ENCODE measurements around the gene PLXNB2. TPM values are rescaled to one million over a fixed set of nuclear protein-coding genes. Genes with fewer than 3 reads are reported as not detected.
"Not testable (repeated sequence)": the region's sequence is repeated elsewhere in the genome, so short reads cannot be mapped to it uniquely, and the experiment has no call there.

Gene PLXNB2
- total RNA-seq, 1 donor from 2014 or later: 44.4 TPM

- FAIRE-seq: no peak
- no peak for DNase-seq (ENCODE audit: low spot score in 2 of 2)
Measured at GRCh38 chr22:50327711-50328019, 20.2 kb upstream of the PLXNB2 start.

GRCh38 chr22:50326956-50327710, 19.7 kb upstream of the PLXNB2 start, which contains the start of gene DENND6B:
TSS of gene DENND6B (minus strand) at chr22:50327012. CDS start at chr22:50326988, 24 bp downstream.
- no peak for FAIRE-seq

GRCh38 chr22:50326225-50326955, 18.9 kb upstream of the PLXNB2 start:
- FAIRE-seq (no peak), DNase-seq (ENCODE audit: low spot score in 2 of 2) (no peak)

More at GRCh38 chr22:50326956-50327710, 19.7 kb upstream of the PLXNB2 start, which contains the start of gene DENND6B:
- peak; percentile 97 for DNase-seq (ENCODE audit: low spot score in 2 of 2)

GRCh38 chr22:50325444-50326224, 18.2 kb upstream of the PLXNB2 start:
- FAIRE-seq (no peak), DNase-seq (ENCODE audit: low spot score in 2 of 2) (peak in 1 of 2 donors; percentile 32)

- DNase-seq (ENCODE audit: low spot score in 2 of 2) (no peak), FAIRE-seq (no peak)
Measured at GRCh38 chr22:50323900-50324299, 16.5 kb upstream of the PLXNB2 start.

- FAIRE-seq: not testable (repeated sequence)
Measured at GRCh38 chr22:50322382-50323104, 15.1 kb upstream of the PLXNB2 start.

GRCh38 chr22:50320671-50321325, 13.4 kb upstream of the PLXNB2 start:
- no peak for FAIRE-seq
- DNase-seq (ENCODE audit: low spot score in 2 of 2): no peak

More at GRCh38 chr22:50322382-50323104, 15.1 kb upstream of the PLXNB2 start:
- DNase-seq (ENCODE audit: low spot score in 2 of 2): not testable (repeated sequence)

GRCh38 chr22:50320116-50320515, 12.7 kb upstream of the PLXNB2 start:
- no peak for FAIRE-seq
- no peak for DNase-seq (ENCODE audit: low spot score in 2 of 2)

GRCh38 chr22:50319503-50319951, 12.1 kb upstream of the PLXNB2 start:
- DNase-seq (ENCODE audit: low spot score in 2 of 2) (no peak), FAIRE-seq (no peak)

GRCh38 chr22:50318698-50319411, 11.4 kb upstream of the PLXNB2 start:
- DNase-seq (ENCODE audit: low spot score in 2 of 2): no peak
- no peak for FAIRE-seq

GRCh38 chr22:50318356-50318697, 10.9 kb upstream of the PLXNB2 start:
- FAIRE-seq (no peak), DNase-seq (ENCODE audit: low spot score in 2 of 2) (no peak)

GRCh38 chr22:50317674-50318073, 10.2 kb upstream of the PLXNB2 start:
- FAIRE-seq: no peak
- no peak for DNase-seq (ENCODE audit: low spot score in 2 of 2)

- DNase-seq (ENCODE audit: low spot score in 2 of 2) (no peak), FAIRE-seq (no peak)
Measured at GRCh38 chr22:50317178-50317577, 9.7 kb upstream of the PLXNB2 start.

GRCh38 chr22:50316114-50317065, 8.9 kb upstream of the PLXNB2 start:
- FAIRE-seq (no peak), DNase-seq (ENCODE audit: low spot score in 2 of 2) (no peak)

GRCh38 chr22:50315289-50316113, 8.1 kb upstream of the PLXNB2 start:
- no peak for FAIRE-seq

GRCh38 chr22:50314455-50315288, 7.2 kb upstream of the PLXNB2 start:
- no peak for FAIRE-seq
- no peak for DNase-seq (ENCODE audit: low spot score in 2 of 2)

More at GRCh38 chr22:50315289-50316113, 8.1 kb upstream of the PLXNB2 start:
- DNase-seq (ENCODE audit: low spot score in 2 of 2): no peak

All from frontal cortex (tissue), 4 donors.